Stomach (tissue), 9 donors: ENCODE data around the gene TADA2A. TPM values are rescaled to one million over a fixed set of nuclear protein-coding genes. Genes with fewer than 3 reads are reported as not detected.

Experiments used
- DNase-seq, 2 donors: peaks; one replicate each; pipeline versions ENCODE4 v3.0.0 to v3.0.0-alpha.2; 2013 to 2019
- H3K27ac ChIP-seq, 5 donors: fragments of 200-600 bp in 4 of 5; sonication (generic) in 4 of 5; one replicate each; pipeline ENCODE4 v1.5.1; 2013 to 2019; ENCODE audit warnings: mild to moderate bottlenecking in 1 of 5, moderate library complexity in 1 of 5
- H3K27me3 ChIP-seq, 3 donors: fragments of 200-600 bp; sonication (generic); one replicate each; pipeline ENCODE4 v1.5.1; 2017 to 2019; ENCODE audit warnings: mixed run types in 1 of 3
- H3K36me3 ChIP-seq, 4 donors: fragments of 200-600 bp; sonication (generic); 1 replicate in 3 of 4; 2 replicates in 1 of 4; pipeline ENCODE4 v1.5.1; 2016 to 2019
- H3K4me1 ChIP-seq, 4 donors: fragments of 200-600 bp; sonication (generic); one replicate each; pipeline ENCODE4 v1.5.1; 2016 to 2019
- H3K4me3 ChIP-seq, 4 donors: fragments of 200-600 bp; sonication (generic) in 3 of 4; one replicate each; pipeline ENCODE4 v1.5.1; 2016 to 2019; ENCODE audit warnings: mild to moderate bottlenecking in 1 of 4
- H3K9me3 ChIP-seq, 4 donors: fragments of 200-600 bp; sonication (generic); one replicate each; pipeline ENCODE4 v1.5.1; 2016 to 2019
- CTCF ChIP-seq, 7 experiments: fragments of 450-650 bp in 4 of 7; fragments of 200-600 bp in 3 of 7; sonication (generic) in 3 of 7; IDR thresholded peaks; one replicate each; pipeline ENCODE4 v1.5.1; 2016 to 2019; ENCODE audit warnings: antibody characterized with exemption in 7 of 7, control low read depth in 2 of 7, mild to moderate bottlenecking in 1 of 7
- EP300 ChIP-seq: sonication (generic); formaldehyde crosslinking; IDR thresholded peaks from one replicate; pipeline ENCODE4 v1.6.1; 2017; ENCODE audit warnings: antibody characterized with exemption
- POLR2A ChIP-seq, 4 donors: fragments of 450-650 bp; IDR thresholded peaks; one replicate each; pipeline ENCODE4 v1.6.1; 2016; ENCODE audit warnings: antibody characterized with exemption in 4 of 4, control low read depth in 2 of 4, mild to moderate bottlenecking in 1 of 4, moderate library complexity in 1 of 4
- POLR2AphosphoS5 ChIP-seq, 3 donors: sonication (generic); formaldehyde crosslinking; IDR thresholded peaks; one replicate each; pipeline ENCODE4 v1.6.1; 2016; ENCODE audit warnings: antibody characterized with exemption in 3 of 3
- WGBS, 5 donors: extraction: QIAGEN DNeasy Blood & Tissue Kit in 3 of 5; methylation state at CpG; one replicate each; pipeline versions ENCODE4 v1.1.5 to v1.1.7; 2013 to 2018; 5-methylcytosine and 5-hydroxymethylcytosine counted together
- intact Hi-C: fragments of 100-400 bp; cut with DNase I; formaldehyde crosslinking; loops from one replicate; pipeline ENCODE4 v1.15.1; 2023; ENCODE audit warnings: low total_unique reads
- polyA plus RNA-seq, 3 donors: library from polyadenylated mRNA; stranded (reverse); fragments of 200-250 nt; gene quantifications; one replicate each; pipeline ENCODE4 v1.2.3, GENCODE V29; 2013
- total RNA-seq, 5 donors: library from RNA; depleted of rRNA; stranded (reverse); fragments of >200 nt; gene quantifications; one replicate each; pipeline versions ENCODE4 v1.1.0 to v1.2.3, GENCODE V29; 2014 to 2016
- donor health status: healthy with polysubstance abuse.
- donor health status: Bipolar disorder and iron deficiency.
- donor health status: healthy.

TADA2A gene
- total and polyA plus RNA-seq, 8 donors = 6.5 to 54.3 (median 9.3) TPM

DNA sequence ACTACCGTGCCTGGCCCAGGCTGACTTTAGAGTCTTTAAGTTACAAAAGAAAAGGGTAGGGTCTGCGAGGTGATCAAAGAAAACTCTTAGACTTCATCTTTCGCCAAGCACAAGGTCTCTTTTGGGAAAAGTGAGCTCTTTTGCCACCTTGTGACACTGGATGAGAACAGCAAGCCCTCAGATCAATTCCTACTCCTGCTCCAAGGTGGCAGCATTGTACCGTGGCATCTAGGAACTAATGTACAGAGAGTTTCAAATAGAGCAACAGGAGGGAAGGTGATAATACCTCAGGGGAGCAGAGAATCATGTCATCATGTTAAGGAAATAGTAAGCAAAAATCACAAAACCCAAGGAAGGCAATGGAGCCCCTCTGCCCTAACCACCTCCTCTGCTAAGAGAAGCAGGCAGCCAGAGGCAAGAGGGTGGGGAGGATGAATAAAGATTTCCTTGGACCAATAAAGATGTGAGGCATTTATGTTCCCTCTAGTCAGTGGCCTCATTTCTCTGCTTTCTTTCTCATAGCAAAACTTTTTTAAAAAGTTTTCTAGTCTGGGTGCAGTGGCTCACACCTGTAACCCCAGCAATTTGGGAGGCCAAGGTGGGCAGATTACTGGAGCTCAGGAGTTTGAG is 33.0 kb upstream of the TADA2A start:
- peak; percentile 70 to 93 for DNase-seq
- TF ChIP-seq EP300 (no peak), CTCF (IDR thresholded peaks at IDR 0.05) (peak; percentile 16 to 100 (median 95)), POLR2A (IDR thresholded peaks at IDR 0.05) (no peak), POLR2AphosphoS5 (IDR thresholded peaks at IDR 0.05) (peak in 1 of 3 donors; percentile 57)
- Histone ChIP-seq H3K4me3 (no peak overlapping the region), H3K27ac (no peak overlapping the region), H3K4me1 (peaks cover 0 to 5% (median 2%) of the 10 kb centered on the region in 4 donors), H3K9me3 (no peaks in the 10 kb centered on the region), H3K27me3 (no peaks in the 10 kb centered on the region), H3K36me3 (no peaks in the 10 kb centered on the region)
- WGBS, 5 donors = 4 to 9% (median 5%) methylated on average over 4 of the region's 4 CpGs
- intact Hi-C loops = no loop called here

DNA sequence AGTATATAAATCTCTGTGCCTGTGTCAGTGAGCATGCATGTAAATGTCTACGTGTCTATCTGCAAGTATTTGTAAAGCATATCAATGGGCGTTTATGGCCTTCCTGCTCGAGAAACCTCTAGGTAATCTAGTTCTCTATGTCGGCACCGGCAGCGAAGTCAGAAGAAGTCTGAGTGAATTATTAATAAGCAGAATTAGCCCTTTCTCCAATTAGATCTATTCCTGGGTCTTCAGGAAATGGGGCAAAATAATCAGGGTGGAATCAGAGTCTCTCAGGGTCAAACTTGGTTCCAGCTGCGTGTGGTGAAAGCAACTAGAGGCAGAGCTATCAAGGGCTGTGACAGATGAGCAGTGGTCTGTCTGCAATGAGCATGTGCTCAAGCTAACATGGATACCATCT is 31.0 kb upstream of the TADA2A start, which contains the start of gene C17orf78:
Gene C17orf78 (plus strand): TSS at position 280 of the 400 bp plus-strand sequence. CDS start 108 bp downstream, at position 388.
- Histone ChIP-seq H3K36me3 (no peaks in the 10 kb centered on the region), H3K27ac (no peak within 1 kb of the TSS), H3K4me1 (peaks cover 0 to 5% (median 2%) of the 10 kb centered on the region in 4 donors), H3K4me3 (no peak within 1 kb of the TSS), H3K9me3 (no peaks in the 10 kb centered on the region), H3K27me3 (no peaks in the 10 kb centered on the region)
- intact Hi-C loops = no loop called here
- no peak for DNase-seq
- WGBS, 5 donors = 53 to 77% (median 64%) methylated on average over 7 of the region's 7 CpGs
- TF ChIP-seq CTCF (IDR thresholded peaks at IDR 0.05) = no peak
- TF ChIP-seq POLR2A (IDR thresholded peaks at IDR 0.05) = no peak
- no peak for TF ChIP-seq POLR2AphosphoS5 (IDR thresholded peaks at IDR 0.05)
- TF ChIP-seq EP300 = no peak

DNA sequence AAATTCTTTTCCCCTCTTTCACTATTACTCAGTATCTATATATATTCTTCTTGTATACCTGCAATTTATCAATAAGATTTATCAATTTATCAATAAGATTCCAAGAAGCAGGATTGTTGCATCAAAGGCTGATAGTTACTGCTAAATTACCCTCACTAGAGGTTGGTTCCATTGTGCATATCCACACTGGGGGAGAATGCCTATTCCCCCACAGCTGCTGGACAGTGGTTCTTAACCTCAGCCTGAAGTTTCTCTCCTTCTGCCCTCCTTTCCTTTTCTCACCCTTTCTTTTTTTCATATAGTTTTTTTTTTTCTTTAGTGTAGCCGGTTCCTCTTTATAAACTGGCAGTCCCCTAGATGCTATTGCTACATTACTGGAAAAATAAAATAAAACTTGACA is 24.6 kb upstream of the TADA2A start:
- H3K36me3 ChIP-seq = no peaks in the 10 kb centered on the region
- H3K4me3 ChIP-seq = no peak overlapping the region
- TF ChIP-seq EP300 (no peak), POLR2AphosphoS5 (IDR thresholded peaks at IDR 0.05) (no peak), POLR2A (IDR thresholded peaks at IDR 0.05) (no peak), CTCF (IDR thresholded peaks at IDR 0.05) (no peak)
- no peak overlapping the region for H3K27ac ChIP-seq
- intact Hi-C loops = no loop called here
- 91 to 100% (median 93%) methylated on average over 1 of the region's 1 CpG for WGBS, 5 donors
- H3K9me3 ChIP-seq = no peaks in the 10 kb centered on the region
- H3K27me3 ChIP-seq = no peaks in the 10 kb centered on the region
- H3K4me1 ChIP-seq = no peaks in the 10 kb centered on the region
- DNase-seq = no peak

DNA sequence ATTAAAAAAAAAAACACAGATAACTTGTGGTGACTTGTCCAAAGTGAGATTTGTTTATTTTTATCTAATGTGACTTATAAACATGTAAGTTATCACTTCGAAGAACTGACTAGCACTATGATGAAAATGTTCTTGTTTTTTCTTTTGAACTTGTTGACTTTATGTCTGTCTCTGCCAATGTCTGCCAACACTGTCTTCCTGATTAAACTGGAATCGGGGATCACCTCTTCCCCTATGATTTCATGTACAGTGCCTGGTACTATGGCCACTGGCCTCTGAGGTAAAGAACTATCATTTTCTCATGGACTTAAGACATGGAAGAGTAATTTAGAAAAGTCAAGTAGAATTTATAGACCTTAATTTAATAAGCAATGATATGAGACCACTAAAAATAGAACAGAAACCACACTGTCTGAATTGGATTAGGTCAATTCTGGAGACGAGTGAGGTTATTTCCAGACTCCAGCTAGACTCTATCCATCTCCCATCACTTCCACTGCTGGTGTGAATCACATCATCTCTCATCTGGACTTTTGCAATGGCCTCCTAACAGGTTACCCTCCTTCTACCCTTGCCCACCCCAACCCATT is 22.0 kb upstream of the TADA2A start:
- TF ChIP-seq EP300 (no peak), CTCF (IDR thresholded peaks at IDR 0.05) (no peak), POLR2A (IDR thresholded peaks at IDR 0.05) (no peak), POLR2AphosphoS5 (IDR thresholded peaks at IDR 0.05) (no peak)
- DNase-seq = no peak
- H3K27me3 ChIP-seq = no peaks in the 10 kb centered on the region
- H3K36me3 ChIP-seq = peaks cover 0 to 9% (median 3%) of the 10 kb centered on the region in 4 donors
- no peaks in the 10 kb centered on the region for H3K9me3 ChIP-seq
- H3K27ac ChIP-seq = no peak overlapping the region
- no peak overlapping the region for H3K4me3 ChIP-seq
- WGBS, 5 donors = 64 to 73% (median 67%) methylated on average over 3 of the region's 3 CpGs
- intact Hi-C loops = no loop called here
- no peaks in the 10 kb centered on the region for H3K4me1 ChIP-seq
